Activated B cell treated with CpG ODN at 0.5 μM for 24 hours (primary cell): ENCODE measurements around the gene GALNT12. TPM values are rescaled to one million over a fixed set of nuclear protein-coding genes. Genes with fewer than 3 reads are reported as not detected.

Source experiments
- ATAC-seq: fragments of 200-7000 bp; cut with Tn5 transposase; one replicate; pipeline ENCODE4 v1.10.0; 2021; ENCODE audit warnings: low read depth, mild to moderate bottlenecking, moderate library complexity
- CTCF ChIA-PET: fragments of 350-600 bp; sonication (Branson Sonifier 250); formaldehyde crosslinking; loops from one replicate; lab custom pipeline; 2021; ENCODE audit warnings: antibody characterized with exemption; lab: Charles Lee
- POLR2A ChIA-PET: fragments of 350-600 bp; sonication (Branson Sonifier 250); formaldehyde crosslinking; loops from one replicate; lab custom pipeline; 2021; ENCODE audit warnings: antibody characterized with exemption; lab: Charles Lee
- DNase-seq: peaks from one replicate; pipeline ENCODE4 v3.0.0; 2022
- H3K27ac Mint-ChIP-seq: one replicate; pipeline ENCODE4 v1.8.0; 2020; ENCODE audit warnings: mixed read lengths
- H3K27me3 Mint-ChIP-seq: one replicate; pipeline ENCODE4 v1.8.0; 2021; ENCODE audit warnings: mixed read lengths
- H3K36me3 Mint-ChIP-seq: one replicate; pipeline ENCODE4 v1.8.0; 2021; ENCODE audit warnings: low read depth, mixed read lengths
- H3K4me1 Mint-ChIP-seq: one replicate; pipeline ENCODE4 v1.8.0; 2021; ENCODE audit warnings: mixed read lengths
- H3K4me3 Mint-ChIP-seq: one replicate; pipeline ENCODE4 v1.8.0; 2020; ENCODE audit warnings: mild to moderate bottlenecking, mixed read lengths
- H3K9me3 Mint-ChIP-seq: one replicate; pipeline ENCODE4 v1.8.0; 2020; ENCODE audit warnings: mixed read lengths
- CTCF ChIP-seq: fragments of 200-600 bp; IDR thresholded peaks from one replicate; pipeline ENCODE4 v1.8.0; 2022; ENCODE audit warnings: antibody characterized with exemption, mild to moderate bottlenecking
- intact Hi-C: fragments of 100-400 bp; cut with micrococcal nuclease; formaldehyde crosslinking; loops from one replicate; pipeline ENCODE4 v1.15.1; 2024
- total RNA-seq: library from RNA; stranded (reverse); gene quantifications from 2 replicates; pipeline ENCODE4 v1.2.3, GENCODE V29; 2022

Gene GALNT12
- total RNA-seq, 1 donor from 2014 or later: 2.0 TPM

DNA sequence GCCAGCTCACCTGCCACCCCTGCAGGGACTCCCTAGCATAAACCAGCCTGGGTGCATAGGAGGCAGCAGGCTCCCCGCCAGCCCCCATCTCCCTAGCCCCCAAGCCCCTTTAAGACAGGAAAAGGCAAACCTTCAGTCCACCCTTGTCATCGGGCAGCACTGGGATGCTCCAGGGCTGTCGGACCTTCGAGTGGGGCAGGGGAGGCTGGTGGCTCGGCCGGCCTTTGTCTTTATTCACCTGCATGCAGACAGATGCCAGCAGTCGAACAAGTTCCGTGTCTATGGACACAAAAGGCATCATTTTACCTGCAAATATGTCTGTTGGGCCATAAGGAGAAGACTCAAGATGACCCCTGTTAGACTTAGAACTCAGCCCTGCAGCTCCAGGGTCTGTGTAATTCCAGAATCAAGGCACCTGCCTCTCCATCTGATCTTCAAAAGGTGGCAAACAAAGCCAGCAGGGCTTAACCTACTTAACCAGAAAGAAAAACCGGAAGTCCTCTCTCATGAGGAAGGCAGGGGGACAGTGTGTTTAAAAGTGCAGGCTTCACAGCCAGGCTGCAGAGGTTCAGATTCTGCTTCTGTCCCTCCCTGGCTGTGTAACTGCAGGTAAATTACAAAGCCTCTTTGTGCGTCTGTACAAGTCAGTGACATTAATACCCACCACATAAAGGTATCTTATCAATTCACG lies 27.3 kb upstream of the GALNT12 start:
- H3K27ac Mint-ChIP-seq: no peak overlapping the region
- no peak for TF ChIP-seq CTCF
- H3K4me1 Mint-ChIP-seq: no peaks in the 10 kb centered on the region
- H3K4me3 Mint-ChIP-seq: no peak overlapping the region
- H3K36me3 Mint-ChIP-seq: peaks cover 24% of the 10 kb centered on the region
- POLR2A ChIA-PET: no interaction called here
- intact Hi-C loops: no loop called here
- ATAC-seq (no peak), DNase-seq (no peak)
- no peaks in the 10 kb centered on the region for H3K27me3 Mint-ChIP-seq
- H3K9me3 Mint-ChIP-seq: no peaks in the 10 kb centered on the region
- CTCF ChIA-PET: no interaction called here

- POLR2A ChIA-PET: no interaction called here
- CTCF ChIA-PET: no interaction called here
- intact Hi-C loops: no loop called here
- DNase-seq (no peak), ATAC-seq (no peak)
- TF ChIP-seq CTCF: no peak
- no peak overlapping the region for H3K4me3 Mint-ChIP-seq
- H3K9me3 Mint-ChIP-seq: no peaks in the 10 kb centered on the region
- H3K27me3 Mint-ChIP-seq: no peaks in the 10 kb centered on the region
- H3K4me1 Mint-ChIP-seq: no peaks in the 10 kb centered on the region
- H3K27ac Mint-ChIP-seq: no peak overlapping the region
- peaks cover 21% of the 10 kb centered on the region for H3K36me3 Mint-ChIP-seq
These were observed 25.7 kb upstream of the GALNT12 start for GRCh38 chr9:98781588-98782383.

- TF ChIP-seq CTCF: no peak
- ATAC-seq (no peak), DNase-seq (no peak)
- Mint-ChIP-seq H3K36me3 (peaks cover 19% of the 10 kb centered on the region), H3K27ac (no peak overlapping the region), H3K4me3 (no peak overlapping the region), H3K9me3 (no peaks in the 10 kb centered on the region), H3K4me1 (no peaks in the 10 kb centered on the region), H3K27me3 (no peaks in the 10 kb centered on the region)
- CTCF ChIA-PET: no interaction called here
- POLR2A ChIA-PET: interaction anchor here (0.7 kb wide), 1 partner anchor 1031 kb away, joined by 3 read pairs; no protein-coding TSS in a partner anchor
- intact Hi-C loops: no loop called here
These were observed 23.8 kb upstream of the GALNT12 start for GRCh38 chr9:98783518-98784226.

GRCh38 chr9:98784831-98785806 lies 22.4 kb upstream of the GALNT12 start:
- no peak for DNase-seq
- Mint-ChIP-seq H3K36me3 (peaks cover 21% of the 10 kb centered on the region), H3K4me3 (no peak overlapping the region), H3K27me3 (no peaks in the 10 kb centered on the region), H3K4me1 (no peaks in the 10 kb centered on the region), H3K9me3 (no peaks in the 10 kb centered on the region), H3K27ac (no peak overlapping the region)
- POLR2A ChIA-PET: no interaction called here
- CTCF ChIA-PET: interaction anchor here (1.5 to 2.1 kb wide), 2 partner anchors 9 to 469 kb away, joined by 5 to 7 read pairs; no protein-coding TSS in a partner anchor
- no peak for TF ChIP-seq CTCF
- intact Hi-C loops: no loop called here
- no peak for ATAC-seq
